Urinary bladder (tissue), 4 donors: ENCODE data around the gene HID1. TPM values are rescaled to one million over a fixed set of nuclear protein-coding genes. Genes with fewer than 3 reads are reported as not detected.
"Not testable (repeated sequence)": the region's sequence is repeated elsewhere in the genome, so short reads cannot be mapped to it uniquely, and the experiment has no call there.

Experiments used
- DNase-seq: peaks from one replicate; pipeline ENCODE4 v3.0.0-alpha.2; 2015; ENCODE audit errors: extremely low spot score
- H3K27ac ChIP-seq: one replicate; pipeline ENCODE4 v1.5.1; 2013; ENCODE audit warnings: low read depth, mild to moderate bottlenecking, moderate library complexity
- H3K36me3 ChIP-seq: one replicate; pipeline ENCODE4 v1.6.1; 2013; ENCODE audit warnings: mild to moderate bottlenecking, moderate library complexity; ENCODE audit not compliant: insufficient read depth
- H3K4me1 ChIP-seq: one replicate; pipeline ENCODE4 v1.6.1; 2013; ENCODE audit warnings: mild to moderate bottlenecking, moderate library complexity; ENCODE audit not compliant: insufficient read depth
- H3K4me3 ChIP-seq: one replicate; pipeline ENCODE4 v1.5.1; 2013; ENCODE audit warnings: low read depth, low read length
- WGBS: extraction: QIAGEN DNeasy Blood & Tissue Kit; methylation state at CpG from one replicate; pipeline ENCODE4 v1.1.7; 2013; 5-methylcytosine and 5-hydroxymethylcytosine counted together
- polyA plus RNA-seq: library from polyadenylated mRNA; stranded (reverse); fragments of 200-250 nt; gene quantifications from one replicate; pipeline ENCODE4 v1.2.3, GENCODE V29; 2013
- total RNA-seq: library from RNA; depleted of rRNA; stranded (reverse); fragments of >200 nt; gene quantifications from one replicate; pipeline ENCODE4 v1.2.3, GENCODE V29; 2014
- donor health status: healthy with polysubstance abuse.
- donor health status: healthy.

The HID1 gene
- total and polyA plus RNA-seq, 2 donors = 5.7 to 13.4 TPM

DNA sequence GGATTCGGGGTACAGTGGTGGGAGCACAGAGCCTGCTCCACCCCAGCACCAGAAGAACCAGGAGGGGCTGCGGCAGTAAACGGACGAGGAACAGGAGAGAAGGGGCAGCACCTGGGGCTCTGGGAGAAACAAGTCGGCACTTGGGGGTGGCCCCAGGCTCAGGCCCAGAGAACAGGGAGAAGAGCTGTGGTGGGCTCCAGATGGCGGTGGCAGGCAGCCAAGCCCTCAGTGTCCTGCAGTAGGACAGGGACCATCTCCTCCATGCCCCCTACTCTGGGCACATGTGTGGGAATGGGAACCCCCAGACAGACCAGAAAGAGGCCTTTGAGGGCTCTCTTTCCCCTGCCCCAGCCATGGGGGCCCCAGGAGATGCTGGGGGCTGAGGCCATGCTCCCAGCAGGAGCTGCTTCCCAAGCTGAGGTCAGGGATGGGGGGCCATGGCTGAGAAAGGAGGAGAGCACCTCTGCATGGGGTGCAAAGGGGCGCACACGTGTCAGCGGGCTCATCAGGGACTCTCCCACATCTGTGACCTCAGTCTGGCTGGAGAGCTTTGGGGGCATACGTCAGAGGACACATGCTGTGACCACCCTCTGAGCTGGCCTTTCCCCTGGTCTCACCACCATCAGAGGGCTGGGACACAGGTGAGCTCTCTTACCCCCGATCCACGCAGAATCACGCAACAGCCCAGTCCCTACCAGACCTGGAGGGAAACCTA lies 56.3 kb downstream of the HID1 start:
- H3K4me1 ChIP-seq = no peaks in the 10 kb centered on the region
- WGBS = 80% methylated on average over 13 of the region's 13 CpGs
- H3K27ac ChIP-seq = no peak overlapping the region

DNA sequence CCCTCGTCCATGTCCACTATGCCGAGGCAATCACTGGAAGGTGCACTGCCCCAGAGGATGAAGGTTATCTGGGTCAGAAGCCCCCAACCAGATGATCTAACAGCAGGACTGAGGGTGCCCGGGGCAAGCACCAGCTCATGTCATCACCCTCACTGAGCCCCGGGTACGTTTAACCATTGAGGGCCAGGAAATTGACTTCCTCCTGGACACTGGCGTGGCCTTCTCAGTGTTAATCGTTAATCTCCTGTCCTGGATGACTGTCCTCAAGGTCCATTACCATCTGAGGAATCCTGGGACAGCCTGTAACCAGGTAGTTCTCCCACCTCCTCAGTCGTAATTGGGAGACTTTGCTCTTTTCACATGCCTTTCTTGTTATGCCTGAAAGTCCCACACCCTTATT lies 61.1 kb downstream of the HID1 start:
- H3K27ac ChIP-seq, H3K4me1 ChIP-seq, H3K36me3 ChIP-seq, DNase-seq, H3K4me3 ChIP-seq: not testable (repeated sequence)
- WGBS = 69% methylated on average over 8 of the region's 8 CpGs

More for the DNA sequence above, 56.3 kb downstream of the HID1 start:
- no peak for DNase-seq
- Histone ChIP-seq H3K36me3 (no peaks in the 10 kb centered on the region), H3K4me3 (no peak overlapping the region)

DNA sequence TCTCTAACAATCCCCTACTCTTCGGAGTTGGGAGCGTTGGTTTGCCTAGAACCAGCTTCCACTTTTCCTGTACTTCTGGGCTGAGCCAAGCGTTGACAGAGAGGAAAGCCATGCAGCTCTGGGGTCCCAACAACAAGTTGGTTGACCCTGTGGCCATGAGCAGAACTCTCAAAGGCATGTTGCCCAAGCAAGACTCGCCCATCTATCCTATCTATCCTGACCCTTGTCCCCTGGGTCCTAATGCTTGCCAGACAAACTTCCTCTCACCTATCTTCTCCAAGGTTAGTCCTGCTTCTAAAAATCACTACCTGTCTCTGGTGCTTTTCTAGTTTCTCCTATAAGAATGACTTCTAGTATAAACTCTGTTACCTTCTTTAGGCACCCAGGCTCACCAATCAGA lies 63.5 kb downstream of the HID1 start:
- H3K4me3 ChIP-seq, DNase-seq, H3K27ac ChIP-seq, H3K4me1 ChIP-seq, H3K36me3 ChIP-seq: not testable (repeated sequence)
- 69% methylated on average over 4 of the region's 4 CpGs for WGBS

DNA sequence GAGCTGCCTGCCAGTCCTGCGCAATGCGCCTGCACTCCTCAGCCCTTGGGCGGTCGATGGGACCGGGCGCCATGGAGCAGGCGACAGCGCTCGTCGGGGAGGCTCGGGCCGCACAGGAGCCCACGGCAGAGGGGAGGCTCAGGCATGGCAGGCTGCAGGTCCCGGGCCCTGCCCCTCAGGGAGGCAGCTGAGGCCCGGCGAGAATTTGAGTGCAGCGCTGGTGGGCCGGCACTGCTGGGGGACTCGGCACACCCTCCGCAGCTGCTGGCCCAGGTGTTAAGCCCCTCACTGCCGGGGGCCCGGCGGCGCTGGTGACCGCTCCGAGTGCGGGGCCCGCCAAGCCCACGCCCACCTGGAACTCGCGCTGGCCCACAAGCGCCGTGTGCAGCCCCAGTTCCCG lies 65.5 kb downstream of the HID1 start:
- Histone ChIP-seq H3K27ac (no peak overlapping the region), H3K36me3 (no peaks in the 10 kb centered on the region), H3K4me3 (no peak overlapping the region), H3K4me1 (no peaks in the 10 kb centered on the region)
- DNase-seq = no peak
- WGBS = 95% methylated on average over 34 of the region's 34 CpGs

DNA sequence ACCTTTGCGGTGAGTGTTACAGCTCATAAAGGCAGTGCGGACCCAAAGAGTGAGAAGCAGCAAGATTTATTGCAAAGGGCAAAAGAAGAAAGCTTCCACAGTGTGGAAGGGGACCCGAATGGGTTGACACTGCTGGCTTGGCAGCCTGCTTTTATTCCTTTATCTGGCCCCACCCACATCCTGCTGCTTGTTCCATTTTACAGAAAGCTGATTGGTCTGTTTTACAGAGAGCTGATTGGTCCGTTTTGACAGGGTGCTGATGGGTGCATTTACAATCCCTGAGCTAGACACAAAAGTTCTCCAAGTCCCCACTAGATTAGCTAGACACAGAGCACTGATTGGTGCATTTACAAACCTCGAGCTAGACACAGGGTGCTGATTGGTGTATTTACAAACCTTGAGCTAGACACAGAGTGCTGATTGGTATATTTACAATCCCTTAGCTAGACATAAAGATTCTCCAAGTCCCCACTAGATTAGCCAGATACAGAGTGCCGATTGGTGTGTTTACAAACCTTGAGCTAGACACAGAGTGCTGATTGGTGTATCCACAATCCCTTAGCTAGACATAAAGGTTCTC lies 66.3 kb downstream of the HID1 start:
- not testable (repeated sequence) for H3K36me3 ChIP-seq, DNase-seq, H3K4me3 ChIP-seq, H3K27ac ChIP-seq, H3K4me1 ChIP-seq
- WGBS = 60% methylated on average over 6 of the region's 6 CpGs

DNA sequence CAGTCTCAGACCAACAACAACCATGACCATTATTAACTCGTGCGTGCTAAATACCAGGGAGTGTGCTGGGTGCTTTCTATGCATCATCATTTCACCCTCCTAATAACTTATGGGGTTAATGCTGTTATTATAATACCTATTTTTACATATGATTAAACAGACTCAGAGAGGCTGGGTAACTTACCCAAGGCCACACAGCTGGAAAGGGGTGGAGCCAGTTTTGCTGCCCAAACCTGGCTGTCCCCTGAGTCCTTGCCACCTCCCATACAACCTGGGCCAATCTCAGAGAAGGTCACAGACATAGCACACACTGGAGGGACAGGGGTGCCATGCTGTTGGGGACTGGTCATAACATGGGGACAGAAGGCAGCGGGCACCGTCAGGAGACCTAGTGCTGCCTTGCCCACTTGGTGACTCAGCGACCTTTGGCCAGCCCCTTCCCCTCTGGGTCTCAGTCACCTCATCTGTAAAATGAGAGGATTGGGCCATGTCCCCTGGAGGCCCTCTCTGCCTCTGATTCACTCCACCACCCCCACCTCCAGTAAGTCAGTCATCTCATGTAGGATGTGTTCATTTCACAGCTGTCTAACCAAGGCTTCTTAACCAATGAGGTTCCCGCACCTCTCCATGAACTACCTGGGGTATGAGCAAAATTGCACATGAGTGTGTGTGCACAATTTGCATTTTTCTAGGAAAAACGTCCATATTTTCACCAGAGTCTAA lies 67.7 kb downstream of the HID1 start:
- no peaks in the 10 kb centered on the region for H3K4me1 ChIP-seq
- no peak overlapping the region for H3K4me3 ChIP-seq
- DNase-seq = no peak
- WGBS = 77% methylated on average over 7 of the region's 7 CpGs
- no peaks in the 10 kb centered on the region for H3K36me3 ChIP-seq
- no peak overlapping the region for H3K27ac ChIP-seq

DNA sequence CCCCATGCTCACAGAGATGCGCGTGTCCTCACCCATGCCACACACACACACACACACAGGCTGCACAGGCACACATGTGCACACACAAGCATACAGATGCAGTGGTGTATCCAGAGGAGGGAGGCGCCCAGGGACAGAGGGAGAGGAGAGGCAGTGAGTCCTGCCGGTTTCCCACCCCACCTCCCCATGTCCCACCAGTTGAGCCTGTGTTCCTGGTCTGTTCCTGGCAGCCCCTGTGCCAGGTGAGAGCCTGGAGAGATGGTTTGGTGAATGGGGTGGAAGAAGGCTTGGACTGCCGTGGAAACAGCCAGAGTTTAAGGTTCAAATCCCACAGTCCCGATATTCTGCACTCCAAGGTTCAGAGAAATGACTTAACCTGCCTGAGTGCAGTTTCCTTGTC lies 68.9 kb downstream of the HID1 start:
- Histone ChIP-seq H3K4me3 (no peak overlapping the region), H3K27ac (no peak overlapping the region), H3K36me3 (no peaks in the 10 kb centered on the region), H3K4me1 (no peaks in the 10 kb centered on the region)
- 65% methylated on average over 6 of the region's 6 CpGs for WGBS
- DNase-seq = no peak

DNA sequence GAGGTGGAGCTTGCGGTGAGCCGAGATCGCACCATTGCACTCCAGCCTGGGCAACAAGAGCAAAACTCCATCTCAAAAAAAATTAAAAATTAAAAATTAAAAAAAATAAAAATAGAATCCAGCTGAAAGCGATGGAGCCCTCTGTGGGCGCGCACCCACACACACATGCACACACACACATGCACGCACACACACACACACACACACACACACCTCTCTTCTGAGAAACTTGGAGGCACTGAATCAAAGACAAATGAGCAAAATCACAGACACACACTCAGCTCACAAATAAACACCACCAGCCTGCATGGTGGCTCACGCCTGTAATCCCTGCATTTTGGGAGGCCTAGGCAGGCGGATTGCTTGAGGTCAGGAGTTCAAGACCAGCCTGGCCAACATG lies 69.5 kb downstream of the HID1 start:
- H3K4me1 ChIP-seq = no peaks in the 10 kb centered on the region
- H3K36me3 ChIP-seq = no peaks in the 10 kb centered on the region
- no peak overlapping the region for H3K27ac ChIP-seq
- no peak for DNase-seq
- no peak overlapping the region for H3K4me3 ChIP-seq
- WGBS = 80% methylated on average over 9 of the region's 9 CpGs

DNA sequence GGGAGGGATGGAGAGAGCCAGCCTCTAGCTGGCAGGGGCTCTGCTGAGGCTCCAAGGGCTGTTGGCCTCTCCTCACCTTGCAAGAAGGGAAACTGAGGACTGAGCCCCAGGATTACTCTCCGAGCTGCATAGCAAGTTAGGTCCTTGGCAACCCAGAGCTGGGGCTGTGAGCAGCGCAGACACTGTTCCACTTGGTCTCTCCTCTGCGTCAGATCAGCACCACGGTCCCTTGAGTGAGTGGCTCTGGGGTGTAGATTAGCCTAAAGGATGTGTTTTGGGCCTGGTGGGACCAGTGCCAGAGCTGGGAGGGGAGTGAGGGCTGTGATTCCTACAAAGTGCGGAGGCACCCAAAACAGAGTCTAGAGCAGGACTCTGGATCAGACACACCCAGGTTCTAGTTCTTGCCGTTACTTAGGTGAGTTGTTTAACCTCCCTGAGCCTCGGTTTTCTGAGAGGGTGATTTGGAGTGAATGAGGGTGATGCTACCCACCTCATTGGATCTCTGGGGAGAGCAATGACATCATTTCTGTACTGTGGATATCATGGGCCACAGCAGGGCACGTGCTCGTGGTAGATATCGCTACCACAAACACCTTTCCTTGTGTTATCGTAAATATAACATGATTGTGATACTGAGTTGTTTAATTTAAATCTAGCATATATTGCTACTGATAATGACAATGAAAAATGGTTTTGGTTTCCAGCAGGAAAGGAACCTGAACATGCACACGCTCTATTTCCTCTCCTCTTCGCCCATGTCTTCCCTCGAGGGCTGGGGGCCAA lies 71.0 kb downstream of the HID1 start:
- Histone ChIP-seq H3K4me1 (no peaks in the 10 kb centered on the region), H3K27ac (no peak overlapping the region), H3K4me3 (no peak overlapping the region), H3K36me3 (no peaks in the 10 kb centered on the region)
- DNase-seq = no peak
- 72% methylated on average over 14 of the region's 14 CpGs for WGBS

Other genes starting within 250 kb of the HID1 start
- gene RAB37, start 235.5 kb downstream of the HID1 start, total RNA-seq = 3.2 TPM
- 6.7 TPM for gene RAB37, start 235.5 kb downstream of the HID1 start, polyA plus RNA-seq
- 8.5 TPM for gene NHERF1, start 224.1 kb downstream of the HID1 start, total RNA-seq
- 16.7 TPM for gene NHERF1, start 224.1 kb downstream of the HID1 start, polyA plus RNA-seq
- 20.7 TPM for gene NAT9, start 196.4 kb downstream of the HID1 start, total RNA-seq
- 33.3 TPM for gene NAT9, start 196.4 kb downstream of the HID1 start, polyA plus RNA-seq
- gene GRIN2C, start 112.9 kb downstream of the HID1 start, total RNA-seq = 1.9 TPM
- gene GRIN2C, start 112.9 kb downstream of the HID1 start, polyA plus RNA-seq = 0.47 TPM
- gene FDXR, start 99.8 kb downstream of the HID1 start, total RNA-seq = 3.7 TPM
- 12.3 TPM for gene FDXR, start 99.8 kb downstream of the HID1 start, polyA plus RNA-seq
- gene FADS6, start 79.1 kb downstream of the HID1 start, total RNA-seq = 0.48 TPM
- 0.96 TPM for gene FADS6, start 79.1 kb downstream of the HID1 start, polyA plus RNA-seq
- gene USH1G, start 49.5 kb downstream of the HID1 start, total RNA-seq = 0.53 TPM
- gene USH1G, start 49.5 kb downstream of the HID1 start, polyA plus RNA-seq = 0.16 TPM
- gene OTOP2, start 48.5 kb downstream of the HID1 start, total RNA-seq = not detected
- not detected for gene OTOP2, start 48.5 kb downstream of the HID1 start, polyA plus RNA-seq
- not detected for gene OTOP3, start 36.9 kb downstream of the HID1 start, total RNA-seq
- gene OTOP3, start 36.9 kb downstream of the HID1 start, polyA plus RNA-seq = not detected
- 4.8 TPM for gene CDR2L, start 14.9 kb upstream of the HID1 start, total RNA-seq
- 14.2 TPM for gene CDR2L, start 14.9 kb upstream of the HID1 start, polyA plus RNA-seq
- gene MRPL58, start 39.9 kb upstream of the HID1 start, total RNA-seq = 14.5 TPM
- gene MRPL58, start 39.9 kb upstream of the HID1 start, polyA plus RNA-seq = 38.7 TPM
- gene ATP5PD, start 74.2 kb upstream of the HID1 start, total RNA-seq = 136 TPM
- gene ATP5PD, start 74.2 kb upstream of the HID1 start, polyA plus RNA-seq = 334 TPM
- gene KCTD2, start 74.5 kb upstream of the HID1 start, total RNA-seq = 15.4 TPM
- gene KCTD2, start 74.5 kb upstream of the HID1 start, polyA plus RNA-seq = 29.1 TPM
- 17.6 TPM for gene SLC16A5, start 115.2 kb upstream of the HID1 start, total RNA-seq
- 13.2 TPM for gene SLC16A5, start 115.2 kb upstream of the HID1 start, polyA plus RNA-seq
- 2.5 TPM for gene ARMC7, start 137.2 kb upstream of the HID1 start, total RNA-seq
- 9.6 TPM for gene ARMC7, start 137.2 kb upstream of the HID1 start, polyA plus RNA-seq
- 29.8 TPM for gene NT5C, start 159.0 kb upstream of the HID1 start, total RNA-seq
- gene NT5C, start 159.0 kb upstream of the HID1 start, polyA plus RNA-seq = 82.1 TPM
- gene JPT1, start 181.8 kb upstream of the HID1 start, total RNA-seq = 49.8 TPM
- gene JPT1, start 181.8 kb upstream of the HID1 start, polyA plus RNA-seq = 43.9 TPM
- 150 TPM for gene SUMO2, start 210.2 kb upstream of the HID1 start, total RNA-seq
- gene SUMO2, start 210.2 kb upstream of the HID1 start, polyA plus RNA-seq = 98.3 TPM
- 36.6 TPM for gene NUP85, start 232.9 kb upstream of the HID1 start, total RNA-seq
- 40.2 TPM for gene NUP85, start 232.9 kb upstream of the HID1 start, polyA plus RNA-seq